ENCODE measurements around the gene RASSF5.

RASSF5 gene

GRCh38 chr1:206540044-206540780 is 32.9 kb downstream of the RASSF5 start:
- Histone ChIP-seq H3K9ac (ENCODE audit: low read length) (no peak overlapping the region), H3K4me3 (ENCODE audit: low read length) (no peak overlapping the region)

GRCh38 chr1:206541236-206541833 is 34.0 kb downstream of the RASSF5 start:
- no peak overlapping the region for H2AFZ ChIP-seq (ENCODE audit: low read depth, low read length)
- no peak overlapping the region for H3K4me2 ChIP-seq (ENCODE audit: low read length)
- H3K27me3 ChIP-seq (ENCODE audit: low read depth, low read length), result no peaks in the 10 kb centered on the region
- H3K9me3 ChIP-seq (ENCODE audit: insufficient read depth, low read length), result no peaks in the 10 kb centered on the region
- no peaks in the 10 kb centered on the region for H4K20me1 ChIP-seq (ENCODE audit: insufficient read depth, low read length)
- no peak overlapping the region for H3K4me3 ChIP-seq (ENCODE audit: low read length)
- H3K36me3 ChIP-seq (replicated peaks; ENCODE audit: low read depth, low read length), result no peaks in the 10 kb centered on the region
- H3K27ac ChIP-seq (ENCODE audit: low read length), result no peak overlapping the region
- H3K9ac ChIP-seq (ENCODE audit: low read length), result no peak overlapping the region
- no peaks in the 10 kb centered on the region for H3K79me2 ChIP-seq (ENCODE audit: low read length)
- peaks cover 13% of the 10 kb centered on the region for H3K4me1 ChIP-seq (ENCODE audit: low read length)
- no peak for TF ChIP-seq EZH2phosphoT487 (IDR thresholded peaks at IDR 0.05; ENCODE audit: low read depth)
- TF ChIP-seq CTCF (IDR thresholded peaks at IDR 0.05; ENCODE audit: low read depth, low read length), result no peak

More at GRCh38 chr1:206540044-206540780, 32.9 kb downstream of the RASSF5 start:
- H3K36me3 ChIP-seq (replicated peaks; ENCODE audit: low read depth, low read length), result no peaks in the 10 kb centered on the region
- TF ChIP-seq EZH2phosphoT487 (IDR thresholded peaks at IDR 0.05; ENCODE audit: low read depth) (no peak), CTCF (IDR thresholded peaks at IDR 0.05; ENCODE audit: low read depth, low read length) (no peak)
- H2AFZ ChIP-seq (ENCODE audit: low read depth, low read length), result 0 out of 2 replicates have a peak overlapping the region, but pooled peaks have one; percentile 16
- no peak overlapping the region for H3K4me2 ChIP-seq (ENCODE audit: low read length)
- H3K27me3 ChIP-seq (ENCODE audit: low read depth, low read length), result no peaks in the 10 kb centered on the region
- H3K9me3 ChIP-seq (ENCODE audit: insufficient read depth, low read length), result no peaks in the 10 kb centered on the region
- no peak overlapping the region for H3K27ac ChIP-seq (ENCODE audit: low read length)
- no peaks in the 10 kb centered on the region for H3K79me2 ChIP-seq (ENCODE audit: low read length)
- H4K20me1 ChIP-seq (ENCODE audit: insufficient read depth, low read length), result no peaks in the 10 kb centered on the region
- peaks cover 16% of the 10 kb centered on the region for H3K4me1 ChIP-seq (ENCODE audit: low read length)

- Histone ChIP-seq H4K20me1 (ENCODE audit: insufficient read depth, low read length) (no peaks in the 10 kb centered on the region), H3K27me3 (ENCODE audit: low read depth, low read length) (no peaks in the 10 kb centered on the region), H3K36me3 (replicated peaks; ENCODE audit: low read depth, low read length) (no peaks in the 10 kb centered on the region), H3K79me2 (ENCODE audit: low read length) (no peaks in the 10 kb centered on the region), H3K9me3 (ENCODE audit: insufficient read depth, low read length) (no peaks in the 10 kb centered on the region), H3K27ac (ENCODE audit: low read length) (no peak overlapping the region), H3K4me2 (ENCODE audit: low read length) (peak overlapping the region; percentile 33; the same call in 1 of the 2 replicates), H2AFZ (ENCODE audit: low read depth, low read length) (0 out of 2 replicates have a peak overlapping the region, but pooled peaks have one; percentile 8), H3K9ac (ENCODE audit: low read length) (no peak overlapping the region), H3K4me3 (ENCODE audit: low read length) (no peak overlapping the region), H3K4me1 (ENCODE audit: low read length) (peaks cover 5% of the 10 kb centered on the region)
- TF ChIP-seq EZH2phosphoT487 (IDR thresholded peaks at IDR 0.05; ENCODE audit: low read depth) (no peak), CTCF (IDR thresholded peaks at IDR 0.05; ENCODE audit: low read depth, low read length) (peak; percentile 97)
Observed at GRCh38 chr1:206544562-206545257, 37.4 kb downstream of the RASSF5 start.

GRCh38 chr1:206545351-206545750 is 38.0 kb downstream of the RASSF5 start:
- Histone ChIP-seq H3K4me3 (ENCODE audit: low read length) (no peak overlapping the region), H3K27me3 (ENCODE audit: low read depth, low read length) (no peaks in the 10 kb centered on the region), H2AFZ (ENCODE audit: low read depth, low read length) (no peak overlapping the region), H3K4me1 (ENCODE audit: low read length) (peaks cover 5% of the 10 kb centered on the region), H3K79me2 (ENCODE audit: low read length) (no peaks in the 10 kb centered on the region), H4K20me1 (ENCODE audit: insufficient read depth, low read length) (no peaks in the 10 kb centered on the region), H3K36me3 (replicated peaks; ENCODE audit: low read depth, low read length) (no peaks in the 10 kb centered on the region), H3K9ac (ENCODE audit: low read length) (no peak overlapping the region), H3K4me2 (ENCODE audit: low read length) (no peak overlapping the region), H3K9me3 (ENCODE audit: insufficient read depth, low read length) (no peaks in the 10 kb centered on the region), H3K27ac (ENCODE audit: low read length) (no peak overlapping the region)
- TF ChIP-seq CTCF (IDR thresholded peaks at IDR 0.05; ENCODE audit: low read depth, low read length), result no peak
- TF ChIP-seq EZH2phosphoT487 (IDR thresholded peaks at IDR 0.05; ENCODE audit: low read depth), result no peak
